Measurements from ENCODE around the gene ASB16. TPM values are rescaled to one million over a fixed set of nuclear protein-coding genes. Genes with fewer than 3 reads are reported as not detected.

Gene ASB16
- total RNA-seq, 2 donors from 2014 or later, result 4.9 to 8.7 TPM

- DNase-seq (no peak), ATAC-seq (no peak)
- intact Hi-C loops (cut with DNase I), result no loop called here
Observed at GRCh38 chr17:44183024-44183423, 12.5 kb downstream of the ASB16 start.

GRCh38 chr17:44184212-44184810, 13.8 kb downstream of the ASB16 start:
- intact Hi-C loops (cut with DNase I), result no loop called here
- ATAC-seq (no peak), DNase-seq (no peak)

- DNase-seq, result peak; percentile 99
- intact Hi-C loops (cut with DNase I), result no loop called here
- peak; percentile 97 for ATAC-seq
Observed at GRCh38 chr17:44186307-44187130, 16.0 kb downstream of the ASB16 start, which contains the start of gene TMUB2. Gene TMUB2, plus strand, starts transcription at chr17:44186972. Its CDS starts 737 bp downstream, at chr17:44187709.

- DNase-seq (no peak), ATAC-seq (peak; percentile 77)
- intact Hi-C loops (cut with DNase I), result no loop called here
Observed at GRCh38 chr17:44187131-44187899, 16.8 kb downstream of the ASB16 start.

GRCh38 chr17:44188576-44189403, 18.3 kb downstream of the ASB16 start:
- DNase-seq (no peak), ATAC-seq (no peak)
- intact Hi-C loops (cut with DNase I), result no loop called here

- intact Hi-C loops (cut with DNase I), result no loop called here
- ATAC-seq (no peak), DNase-seq (no peak)
Observed at GRCh38 chr17:44190481-44190880, 20.0 kb downstream of the ASB16 start.

GRCh38 chr17:44191369-44191768, 20.9 kb downstream of the ASB16 start:
- intact Hi-C loops (cut with DNase I), result no loop called here
- DNase-seq (no peak), ATAC-seq (no peak)

- DNase-seq (no peak), ATAC-seq (no peak)
- intact Hi-C loops (cut with DNase I), result no loop called here
Observed at GRCh38 chr17:44191941-44192496, 21.5 kb downstream of the ASB16 start.

GRCh38 chr17:44192750-44193149, 22.2 kb downstream of the ASB16 start:
- intact Hi-C loops (cut with DNase I), result no loop called here
- DNase-seq (no peak), ATAC-seq (peak in 1 of 2 donors; percentile 2)

- no peak for ATAC-seq
- intact Hi-C loops (cut with DNase I), result no loop called here
- no peak for DNase-seq
Observed at GRCh38 chr17:44193326-44194084, 23.0 kb downstream of the ASB16 start.

GRCh38 chr17:44197107-44197506, 26.6 kb downstream of the ASB16 start:
- DNase-seq, result no peak
- no peak for ATAC-seq
- intact Hi-C loops (cut with DNase I), result no loop called here

GRCh38 chr17:44197980-44198720, 27.6 kb downstream of the ASB16 start:
- intact Hi-C loops (cut with DNase I), result no loop called here
- ATAC-seq (no peak), DNase-seq (no peak)

- ATAC-seq (peak; percentile 41 to 47), DNase-seq (peak; percentile 65)
- intact Hi-C loops (cut with DNase I), result no loop called here
Observed at GRCh38 chr17:44198721-44199552, 28.4 kb downstream of the ASB16 start.

GRCh38 chr17:44199553-44200477, 29.3 kb downstream of the ASB16 start, which contains the start of gene ATXN7L3:
Gene ATXN7L3, minus strand, starts transcription at chr17:44199884. Its CDS starts 1,814 bp downstream, at chr17:44198070.
- ATAC-seq (peak; percentile 94 to 95), DNase-seq (peak; percentile 100)
- intact Hi-C loops (cut with DNase I), result no loop called here

- ATAC-seq, result peak in 1 of 2 donors; percentile 1
- intact Hi-C loops (cut with DNase I), result no loop called here
- no peak for DNase-seq
Observed at GRCh38 chr17:44200478-44201155, 30.1 kb downstream of the ASB16 start.

All from left cardiac atrium (tissue), 4 donors.